Neural progenitor cell (in vitro differentiated cells): Measurements from ENCODE around the gene HTATIP2. TPM values are rescaled to one million over a fixed set of nuclear protein-coding genes. Genes with fewer than 3 reads are reported as not detected.

Experiments used
- DNase-seq: peaks from one replicate; pipeline ENCODE4 v3.0.0-alpha.2; 2016; ENCODE audit warnings: low spot score
- H2AFZ ChIP-seq: fragments of 200-600 bp; sonication (generic); replicated peaks from 2 replicates; pipeline ENCODE4 v1.6.1; 2016; ENCODE audit warnings: antibody characterized with exemption
- H3F3A ChIP-seq: fragments of 200-600 bp; sonication (generic); 2 replicates; pipeline ENCODE4 v1.6.1; 2016; ENCODE audit warnings: antibody characterized with exemption, low read depth
- H3K27ac ChIP-seq: fragments of 200-600 bp; sonication (generic); 2 replicates; pipeline ENCODE4 v1.5.1; 2016; ENCODE audit warnings: mild to moderate bottlenecking
- H3K27me3 ChIP-seq: fragments of 200-600 bp; sonication (generic); 2 replicates; pipeline ENCODE4 v1.6.1; 2016; ENCODE audit warnings: mild to moderate bottlenecking, moderate library complexity
- H3K36me3 ChIP-seq: fragments of 200-600 bp; sonication (generic); 2 replicates; pipeline ENCODE4 v1.5.1; 2016
- H3K4me1 ChIP-seq: fragments of 200-600 bp; sonication (generic); 2 replicates; pipeline ENCODE4 v1.6.1; 2016; ENCODE audit warnings: mixed run types
- H3K4me2 ChIP-seq: fragments of 200-600 bp; sonication (generic); 2 replicates; pipeline ENCODE4 v1.6.1; 2016
- H3K4me3 ChIP-seq: fragments of 200-600 bp; sonication (generic); 2 replicates; pipeline ENCODE4 v1.5.1; 2016
- H3K79me2 ChIP-seq: fragments of 200-600 bp; sonication (generic); 2 replicates; pipeline ENCODE4 v1.6.1; 2016; ENCODE audit warnings: low read depth
- H3K9ac ChIP-seq: fragments of 200-600 bp; sonication (generic); 2 replicates; pipeline ENCODE4 v1.6.1; 2016
- H3K9me3 ChIP-seq: fragments of 200-600 bp; sonication (generic); 2 replicates; pipeline ENCODE4 v1.5.1; 2016; ENCODE audit warnings: low read depth
- H4K20me1 ChIP-seq: fragments of 200-600 bp; sonication (generic); 2 replicates; pipeline ENCODE4 v1.6.1; 2016; ENCODE audit warnings: low read depth
- H3K27ac Mint-ChIP-seq: 3 replicates; pipeline ENCODE4 v1.8.0; 2021; ENCODE audit warnings: mixed read lengths
- H3K27me3 Mint-ChIP-seq: 2 replicates; pipeline ENCODE4 v1.8.0; 2022; ENCODE audit warnings: low read depth, mild to moderate bottlenecking, inconsistent platforms, moderate library complexity, mixed read lengths; ENCODE audit not compliant: insufficient read depth
- H3K36me3 Mint-ChIP-seq: 3 replicates; pipeline ENCODE4 v1.8.0; 2021; ENCODE audit warnings: mixed read lengths
- H3K4me1 Mint-ChIP-seq: 3 replicates; pipeline ENCODE4 v1.8.0; 2021; ENCODE audit warnings: mixed read lengths
- H3K4me3 Mint-ChIP-seq: 3 replicates; pipeline ENCODE4 v1.8.0; 2021; ENCODE audit warnings: mild to moderate bottlenecking, moderate library complexity, mixed read lengths
- H3K9me3 Mint-ChIP-seq: 3 replicates; pipeline ENCODE4 v1.8.0; 2020; ENCODE audit warnings: mixed read lengths
- CTCF ChIP-seq: fragments of 200-600 bp; sonication (generic); IDR thresholded peaks from 2 replicates; pipeline ENCODE4 v1.5.1; 2017; ENCODE audit warnings: antibody characterized with exemption, mild to moderate bottlenecking
- EZH2 ChIP-seq: fragments of 200-600 bp; sonication (generic); IDR thresholded peaks from 2 replicates; pipeline ENCODE4 v1.6.1; 2017; ENCODE audit warnings: antibody characterized with exemption, mild to moderate bottlenecking, moderate library complexity
- EZH2phosphoT487 ChIP-seq: fragments of 200-600 bp; sonication (generic); IDR thresholded peaks from 2 replicates; pipeline ENCODE4 v1.6.1; 2017; ENCODE audit warnings: antibody characterized with exemption
- total RNA-seq: library from RNA; depleted of rRNA; stranded (reverse); fragments of >200 nt; gene quantifications from 2 replicates; pipeline ENCODE4 v1.2.3, GENCODE V29; 2015; ENCODE audit warnings: low replicate concordance

Gene HTATIP2
- total RNA-seq, 1 donor from 2014 or later, result 25.3 TPM

GRCh38 chr11:20353829-20354434 lies 9.6 kb upstream of the HTATIP2 start:
- H3K36me3 ChIP-seq, result no peaks in the 10 kb centered on the region
- Mint-ChIP-seq H3K27me3 (peaks cover 7% of the 10 kb centered on the region), H3K36me3 (no peaks in the 10 kb centered on the region), H3K4me3 (no peak overlapping the region), H3K27ac (no peak overlapping the region), H3K9me3 (no peaks in the 10 kb centered on the region), H3K4me1 (peaks cover 5% of the 10 kb centered on the region)
- no peaks in the 10 kb centered on the region for H3K27me3 ChIP-seq
- H3K9ac ChIP-seq, result no peak overlapping the region
- TF ChIP-seq EZH2, result no peak
- peak; percentile 92 for TF ChIP-seq CTCF
- no peaks in the 10 kb centered on the region for H3K79me2 ChIP-seq
- peak; percentile 75 for DNase-seq
- no peak overlapping the region for H3K4me3 ChIP-seq
- no peak overlapping the region for H3K27ac ChIP-seq
- peaks cover 32% of the 10 kb centered on the region for H3K4me1 ChIP-seq
- no peaks in the 10 kb centered on the region for H4K20me1 ChIP-seq
- peaks cover 15% of the 10 kb centered on the region for H3F3A ChIP-seq
- peak overlapping the region; percentile 14 for H3K4me2 ChIP-seq
- H3K9me3 ChIP-seq, result no peaks in the 10 kb centered on the region
- peak overlapping the region; percentile 23 for H2AFZ ChIP-seq

GRCh38 chr11:20355221-20356219 lies 8.0 kb upstream of the HTATIP2 start:
- no peaks in the 10 kb centered on the region for H3K36me3 ChIP-seq

GRCh38 chr11:20357150-20357549 lies 6.4 kb upstream of the HTATIP2 start:
- H3K27me3 Mint-ChIP-seq, result peaks cover 4% of the 10 kb centered on the region
- no peaks in the 10 kb centered on the region for H3K36me3 ChIP-seq
- peaks cover 13% of the 10 kb centered on the region for H3F3A ChIP-seq
- TF ChIP-seq EZH2 (no peak), EZH2phosphoT487 (no peak)
- no peak overlapping the region for H3K4me3 ChIP-seq
- H3K79me2 ChIP-seq, result no peaks in the 10 kb centered on the region
- H3K27ac Mint-ChIP-seq, result no peak overlapping the region
- no peak overlapping the region for H3K9ac ChIP-seq
- no peak overlapping the region for H2AFZ ChIP-seq
- H3K4me2 ChIP-seq, result no peak overlapping the region
- H3K36me3 Mint-ChIP-seq, result no peaks in the 10 kb centered on the region
- H3K4me1 ChIP-seq, result peaks cover 13% of the 10 kb centered on the region
- peaks cover 6% of the 10 kb centered on the region for H3K27me3 ChIP-seq
- H3K27ac ChIP-seq, result no peak overlapping the region
- H4K20me1 ChIP-seq, result no peaks in the 10 kb centered on the region
- H3K9me3 Mint-ChIP-seq, result peaks cover 2% of the 10 kb centered on the region
- no peak overlapping the region for H3K4me3 Mint-ChIP-seq
- H3K9me3 ChIP-seq, result no peaks in the 10 kb centered on the region
- peaks cover 5% of the 10 kb centered on the region for H3K4me1 Mint-ChIP-seq
- no peak for DNase-seq

More at GRCh38 chr11:20355221-20356219, 8.0 kb upstream of the HTATIP2 start:
- H3K4me1 ChIP-seq, result peaks cover 29% of the 10 kb centered on the region
- peak; percentile 63 for DNase-seq
- no peak overlapping the region for H3K4me3 ChIP-seq
- peaks cover 13% of the 10 kb centered on the region for H3F3A ChIP-seq
- no peaks in the 10 kb centered on the region for H4K20me1 ChIP-seq
- no peaks in the 10 kb centered on the region for H3K27me3 ChIP-seq
- H3K9me3 Mint-ChIP-seq, result no peaks in the 10 kb centered on the region
- no peak overlapping the region for H2AFZ ChIP-seq
- H3K36me3 Mint-ChIP-seq, result no peaks in the 10 kb centered on the region
- H3K4me3 Mint-ChIP-seq, result no peak overlapping the region
- no peak overlapping the region for H3K4me2 ChIP-seq
- peaks cover 5% of the 10 kb centered on the region for H3K27me3 Mint-ChIP-seq
- H3K27ac ChIP-seq, result no peak overlapping the region
- TF ChIP-seq EZH2phosphoT487, result no peak
- TF ChIP-seq CTCF, result peak; percentile 78
- no peak overlapping the region for H3K9ac ChIP-seq
- H3K4me1 Mint-ChIP-seq, result peaks cover 5% of the 10 kb centered on the region
- H3K27ac Mint-ChIP-seq, result no peak overlapping the region
- H3K79me2 ChIP-seq, result no peaks in the 10 kb centered on the region
- H3K9me3 ChIP-seq, result no peaks in the 10 kb centered on the region
